Measurements from ENCODE around the gene C9.
"Not testable (repeated sequence)": the region's sequence is repeated elsewhere in the genome, so short reads cannot be mapped to it uniquely, and the experiment has no call there.

Gene C9

DNA sequence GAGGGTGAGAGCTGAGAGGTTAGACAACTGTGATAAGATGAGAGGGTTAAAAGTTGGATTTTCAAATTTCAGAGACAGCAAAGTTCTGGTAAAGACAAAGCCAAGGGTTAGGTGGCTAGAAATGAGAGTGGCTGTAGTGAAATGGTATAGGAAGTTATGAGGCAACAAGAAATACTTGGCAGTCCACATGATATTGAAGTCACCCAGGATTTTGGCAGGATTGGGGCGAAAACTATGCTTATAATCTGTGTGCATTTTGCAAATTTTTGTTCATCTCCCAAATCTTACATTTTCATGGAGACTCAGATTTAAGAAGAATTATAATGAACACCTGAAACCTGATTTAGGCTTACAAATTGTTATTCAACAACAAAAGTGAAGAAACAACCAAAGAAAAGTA lies 35.6 kb downstream of the C9 start:
- Histone ChIP-seq H3K4me3 (ENCODE audit: insufficient read length, low read depth) (no peak overlapping the region), H3K27me3 (ENCODE audit: insufficient read depth, insufficient read length) (no peaks in the 10 kb centered on the region), H3K4me1 (ENCODE audit: insufficient read depth, insufficient read length) (no peaks in the 10 kb centered on the region), H3K36me3 (ENCODE audit: insufficient read depth, insufficient read length, low read length) (no peaks in the 10 kb centered on the region), H3K9me3 (ENCODE audit: insufficient read depth, low read length) (peaks cover 5% of the 10 kb centered on the region; the same call in 1 of the 2 replicates), H3K9ac (ENCODE audit: insufficient read length, low read depth) (no peak overlapping the region)
- no peak for DNase-seq (ENCODE audit: low read depth, low spot score)
- TF ChIP-seq YY1 (IDR thresholded peaks at IDR 0.05; ENCODE audit: insufficient read depth, insufficient read length) (no peak), SUZ12 (IDR thresholded peaks at IDR 0.05; ENCODE audit: extremely low read depth, insufficient read depth, insufficient read length) (no peak), ZNF274 (IDR thresholded peaks at IDR 0.05; ENCODE audit: low read depth, low read length) (no peak)

DNA sequence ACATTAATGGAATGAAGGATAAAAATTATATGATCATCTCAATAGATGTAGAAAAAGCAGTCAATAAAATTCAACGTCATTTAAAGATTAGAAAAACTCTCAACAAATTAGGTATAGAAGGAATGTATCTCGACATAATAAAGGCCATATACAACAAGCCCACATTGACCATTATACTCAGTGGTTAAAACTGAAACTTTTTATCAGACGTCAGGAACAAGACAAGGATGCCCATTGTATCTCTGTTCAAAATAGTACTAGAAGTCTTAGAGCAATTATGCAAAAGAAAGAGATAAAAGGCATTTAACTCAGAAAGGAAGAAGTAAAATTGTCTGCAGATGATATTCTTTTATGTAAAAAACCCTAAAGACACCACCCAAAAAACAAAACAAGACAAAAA lies 40.8 kb downstream of the C9 start:
- Histone ChIP-seq H3K27me3 (ENCODE audit: insufficient read depth, insufficient read length) (no peaks in the 10 kb centered on the region), H3K36me3 (ENCODE audit: insufficient read depth, insufficient read length, low read length) (no peaks in the 10 kb centered on the region), H3K4me3 (ENCODE audit: insufficient read length, low read depth) (no peak overlapping the region), H3K9me3 (ENCODE audit: insufficient read depth, low read length) (no peaks in the 10 kb centered on the region), H3K4me1 (ENCODE audit: insufficient read depth, insufficient read length) (no peaks in the 10 kb centered on the region), H3K9ac (ENCODE audit: insufficient read length, low read depth) (no peak overlapping the region)
- no peak for DNase-seq (ENCODE audit: low read depth, low spot score)
- TF ChIP-seq YY1 (IDR thresholded peaks at IDR 0.05; ENCODE audit: insufficient read depth, insufficient read length) (no peak), SUZ12 (IDR thresholded peaks at IDR 0.05; ENCODE audit: extremely low read depth, insufficient read depth, insufficient read length) (no peak), ZNF274 (IDR thresholded peaks at IDR 0.05; ENCODE audit: low read depth, low read length) (no peak)

DNA sequence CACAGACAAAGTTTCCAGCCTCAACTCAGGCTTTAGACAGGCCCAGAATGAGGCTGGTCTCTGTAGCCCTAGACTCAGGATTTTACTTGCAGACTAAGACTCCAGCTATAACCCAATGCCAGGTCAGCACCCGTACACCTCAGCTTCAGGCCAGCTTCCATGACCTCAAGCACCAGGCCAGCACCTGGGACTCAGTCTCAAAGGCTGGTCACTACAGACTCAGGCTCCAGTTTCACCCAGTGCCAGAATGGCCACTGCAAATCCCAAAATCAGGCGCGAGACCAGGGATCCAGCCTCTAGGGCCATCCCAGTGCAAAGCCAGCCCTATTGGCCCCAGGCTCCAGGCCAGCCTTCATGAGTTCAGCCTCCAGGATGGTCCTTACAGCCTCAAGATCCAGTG lies 44.9 kb downstream of the C9 start:
- TF ChIP-seq ZNF274 (IDR thresholded peaks at IDR 0.05; ENCODE audit: low read depth, low read length) = no peak
- no peak for TF ChIP-seq YY1 (IDR thresholded peaks at IDR 0.05; ENCODE audit: insufficient read depth, insufficient read length)
- TF ChIP-seq SUZ12 (IDR thresholded peaks at IDR 0.05; ENCODE audit: extremely low read depth, insufficient read depth, insufficient read length) = no peak
- Histone ChIP-seq H3K4me1 (ENCODE audit: insufficient read depth, insufficient read length) (no peaks in the 10 kb centered on the region), H3K9ac (ENCODE audit: insufficient read length, low read depth) (no peak overlapping the region), H3K4me3 (ENCODE audit: insufficient read length, low read depth) (no peak overlapping the region), H3K9me3 (ENCODE audit: insufficient read depth, low read length) (no peaks in the 10 kb centered on the region), H3K27me3 (ENCODE audit: insufficient read depth, insufficient read length) (no peaks in the 10 kb centered on the region), H3K36me3 (ENCODE audit: insufficient read depth, insufficient read length, low read length) (no peaks in the 10 kb centered on the region)
- DNase-seq (ENCODE audit: low read depth, low spot score) = no peak

DNA sequence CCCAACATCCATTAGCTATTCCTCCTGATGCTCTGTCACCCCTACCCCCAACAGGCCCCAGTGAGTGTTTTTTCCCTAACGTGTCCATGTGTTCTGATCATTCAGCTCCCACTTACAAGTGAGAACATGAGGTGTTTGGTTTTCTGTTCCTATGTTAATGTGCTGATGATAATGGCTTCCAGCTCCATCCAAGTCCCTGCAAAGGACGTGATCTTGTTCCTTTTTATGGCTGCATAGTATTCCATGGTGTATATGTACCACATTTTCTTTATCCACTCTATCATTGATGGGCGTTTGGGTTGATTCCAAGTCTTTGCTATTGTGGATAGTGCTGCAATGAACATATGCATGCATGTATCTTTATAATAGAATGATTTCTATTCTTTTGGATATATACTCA lies 47.8 kb downstream of the C9 start:
- H3K36me3 ChIP-seq (ENCODE audit: insufficient read depth, insufficient read length, low read length); H3K27me3 ChIP-seq (ENCODE audit: insufficient read depth, insufficient read length); H3K4me1 ChIP-seq (ENCODE audit: insufficient read depth, insufficient read length); H3K4me3 ChIP-seq (ENCODE audit: insufficient read length, low read depth); H3K9ac ChIP-seq (ENCODE audit: insufficient read length, low read depth); H3K9me3 ChIP-seq (ENCODE audit: insufficient read depth, low read length); DNase-seq (ENCODE audit: low read depth, low spot score): not testable (repeated sequence)

DNA sequence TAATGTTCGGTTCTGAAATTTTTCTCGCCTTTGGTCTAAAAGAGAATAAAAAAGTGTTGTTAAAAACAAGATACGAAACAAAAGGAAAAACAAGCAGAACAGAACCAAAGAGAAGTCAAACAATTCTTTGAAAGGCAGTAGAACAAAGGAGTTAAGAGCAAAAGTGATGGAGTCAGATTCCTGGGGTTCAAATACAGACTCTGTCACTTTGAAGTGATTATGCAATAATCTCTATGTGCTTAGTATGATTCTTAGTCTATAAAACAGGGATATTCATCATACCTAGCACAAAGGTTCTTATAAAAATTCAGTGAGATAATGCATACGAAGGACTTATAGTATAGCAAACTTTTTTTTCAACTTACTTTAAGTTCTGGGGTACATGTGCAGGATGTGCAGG lies 48.3 kb downstream of the C9 start:
- TF ChIP-seq ZNF274 (IDR thresholded peaks at IDR 0.05; ENCODE audit: low read depth, low read length) = no peak
- no peak for TF ChIP-seq SUZ12 (IDR thresholded peaks at IDR 0.05; ENCODE audit: extremely low read depth, insufficient read depth, insufficient read length)
- TF ChIP-seq YY1 (IDR thresholded peaks at IDR 0.05; ENCODE audit: insufficient read depth, insufficient read length) = no peak
- no peak for DNase-seq (ENCODE audit: low read depth, low spot score)
- no peaks in the 10 kb centered on the region for H3K36me3 ChIP-seq (ENCODE audit: insufficient read depth, insufficient read length, low read length)
- no peaks in the 10 kb centered on the region for H3K4me1 ChIP-seq (ENCODE audit: insufficient read depth, insufficient read length)
- no peak overlapping the region for H3K9ac ChIP-seq (ENCODE audit: insufficient read length, low read depth)
- no peaks in the 10 kb centered on the region for H3K27me3 ChIP-seq (ENCODE audit: insufficient read depth, insufficient read length)
- H3K4me3 ChIP-seq (ENCODE audit: insufficient read length, low read depth) = no peak overlapping the region
- no peaks in the 10 kb centered on the region for H3K9me3 ChIP-seq (ENCODE audit: insufficient read depth, low read length)

DNA sequence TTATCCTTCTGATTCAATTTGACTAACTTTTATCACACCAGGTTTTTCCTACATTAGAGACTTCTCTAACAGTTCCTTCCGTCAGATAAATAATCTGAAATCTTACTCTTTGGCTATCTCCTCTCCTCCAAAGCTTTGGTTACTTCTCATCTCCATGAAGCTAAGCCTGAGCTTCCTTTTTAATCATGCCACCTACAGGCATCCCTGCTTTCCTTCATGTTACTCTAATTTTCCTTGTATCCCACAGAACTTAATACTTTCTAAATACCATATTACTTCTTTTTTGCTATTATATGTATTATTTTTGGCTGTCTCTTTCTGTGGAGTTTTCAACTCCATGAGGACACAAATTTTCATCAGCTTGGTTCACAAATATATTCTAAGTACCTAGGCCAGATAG lies 49.7 kb downstream of the C9 start:
- no peak overlapping the region for H3K9ac ChIP-seq (ENCODE audit: insufficient read length, low read depth)
- TF ChIP-seq SUZ12 (IDR thresholded peaks at IDR 0.05; ENCODE audit: extremely low read depth, insufficient read depth, insufficient read length) (no peak), YY1 (IDR thresholded peaks at IDR 0.05; ENCODE audit: insufficient read depth, insufficient read length) (no peak), ZNF274 (IDR thresholded peaks at IDR 0.05; ENCODE audit: low read depth, low read length) (no peak)
- no peak overlapping the region for H3K4me3 ChIP-seq (ENCODE audit: insufficient read length, low read depth)
- no peaks in the 10 kb centered on the region for H3K4me1 ChIP-seq (ENCODE audit: insufficient read depth, insufficient read length)
- no peaks in the 10 kb centered on the region for H3K27me3 ChIP-seq (ENCODE audit: insufficient read depth, insufficient read length)
- no peaks in the 10 kb centered on the region for H3K36me3 ChIP-seq (ENCODE audit: insufficient read depth, insufficient read length, low read length)
- no peaks in the 10 kb centered on the region for H3K9me3 ChIP-seq (ENCODE audit: insufficient read depth, low read length)
- DNase-seq (ENCODE audit: low read depth, low spot score) = no peak

DNA sequence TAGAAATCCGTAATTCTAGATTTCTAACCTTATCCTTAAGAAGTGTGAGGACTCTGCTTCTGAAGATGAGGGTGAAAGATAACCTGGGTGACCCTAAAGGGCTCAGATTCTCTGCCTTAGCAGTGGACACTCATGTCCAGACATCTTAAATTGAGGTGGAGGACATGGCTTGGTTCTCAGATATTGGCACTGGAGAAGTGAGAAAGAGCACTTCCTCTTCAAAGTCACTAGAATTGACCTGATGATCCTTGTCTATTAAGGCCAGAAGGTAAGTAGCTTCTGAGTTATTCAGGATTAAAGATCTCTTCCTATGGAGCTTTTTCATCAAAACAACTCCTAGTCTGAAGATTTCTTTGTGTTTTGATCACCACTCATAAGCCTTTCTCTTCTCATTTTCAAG lies 54.8 kb downstream of the C9 start:
- Histone ChIP-seq H3K36me3 (ENCODE audit: insufficient read depth, insufficient read length, low read length) (no peaks in the 10 kb centered on the region), H3K4me1 (ENCODE audit: insufficient read depth, insufficient read length) (no peaks in the 10 kb centered on the region), H3K4me3 (ENCODE audit: insufficient read length, low read depth) (no peak overlapping the region), H3K9me3 (ENCODE audit: insufficient read depth, low read length) (no peaks in the 10 kb centered on the region), H3K27me3 (ENCODE audit: insufficient read depth, insufficient read length) (no peaks in the 10 kb centered on the region), H3K9ac (ENCODE audit: insufficient read length, low read depth) (no peak overlapping the region)
- no peak for DNase-seq (ENCODE audit: low read depth, low spot score)
- TF ChIP-seq YY1 (IDR thresholded peaks at IDR 0.05; ENCODE audit: insufficient read depth, insufficient read length) (no peak), ZNF274 (IDR thresholded peaks at IDR 0.05; ENCODE audit: low read depth, low read length) (no peak), SUZ12 (IDR thresholded peaks at IDR 0.05; ENCODE audit: extremely low read depth, insufficient read depth, insufficient read length) (no peak)

DNA sequence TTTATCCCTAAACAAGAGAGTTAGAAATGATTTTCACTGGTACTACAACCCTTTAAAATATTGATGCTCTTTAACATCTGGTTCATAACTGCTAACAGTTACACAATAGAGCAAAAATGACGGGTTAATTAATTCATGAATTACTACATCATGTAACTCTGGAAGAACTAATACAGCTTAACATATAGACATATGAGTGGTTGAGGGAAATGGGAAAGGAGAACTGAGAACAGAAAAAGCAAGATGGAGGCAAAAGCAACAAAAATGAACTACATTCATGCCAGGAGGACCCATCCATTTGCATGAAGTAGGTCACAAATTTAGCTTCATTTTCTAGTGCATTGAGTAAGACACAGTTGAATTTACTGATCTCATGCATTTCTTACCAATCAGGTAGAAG lies 61.8 kb downstream of the C9 start:
- Histone ChIP-seq H3K36me3 (ENCODE audit: insufficient read depth, insufficient read length, low read length) (no peaks in the 10 kb centered on the region), H3K9ac (ENCODE audit: insufficient read length, low read depth) (no peak overlapping the region), H3K27me3 (ENCODE audit: insufficient read depth, insufficient read length) (no peaks in the 10 kb centered on the region), H3K4me3 (ENCODE audit: insufficient read length, low read depth) (no peak overlapping the region), H3K4me1 (ENCODE audit: insufficient read depth, insufficient read length) (no peaks in the 10 kb centered on the region), H3K9me3 (ENCODE audit: insufficient read depth, low read length) (no peaks in the 10 kb centered on the region)
- DNase-seq (ENCODE audit: low read depth, low spot score) = no peak
- TF ChIP-seq SUZ12 (IDR thresholded peaks at IDR 0.05; ENCODE audit: extremely low read depth, insufficient read depth, insufficient read length) (no peak), YY1 (IDR thresholded peaks at IDR 0.05; ENCODE audit: insufficient read depth, insufficient read length) (no peak), ZNF274 (IDR thresholded peaks at IDR 0.05; ENCODE audit: low read depth, low read length) (no peak)
